Effector memory CD8-positive, alpha-beta T cell (primary cell): ENCODE measurements around the gene ZFP64.

Experiments used
- ATAC-seq: fragments of 150-1000 bp; cut with Tn5 transposase; replicated peaks from 2 replicates; pipeline ENCODE4 v1.10.0; 2021; ENCODE audit warnings: mild to moderate bottlenecking, moderate library complexity
- DNase-seq, 3 experiments: peaks; one replicate each; pipeline ENCODE4 v3.0.0; 2021
- H3K27ac Mint-ChIP-seq, 2 donors: one replicate each; pipeline ENCODE4 v1.8.0; 2022; ENCODE audit warnings: mild to moderate bottlenecking in 2 of 2, mixed read lengths in 2 of 2, moderate library complexity in 2 of 2
- H3K27me3 Mint-ChIP-seq, 2 donors: one replicate each; pipeline ENCODE4 v1.8.0; 2022; ENCODE audit warnings: mixed read lengths in 2 of 2
- H3K36me3 Mint-ChIP-seq: one replicate; pipeline ENCODE4 v1.8.0; 2022; ENCODE audit warnings: mild to moderate bottlenecking, moderate library complexity, mixed read lengths; ENCODE audit not compliant: insufficient read depth
- H3K4me1 Mint-ChIP-seq, 2 donors: one replicate each; pipeline ENCODE4 v1.8.0; 2022; ENCODE audit warnings: low read depth in 2 of 2, mixed read lengths in 2 of 2
- H3K4me3 Mint-ChIP-seq, 2 donors: one replicate each; pipeline ENCODE4 v1.8.0; 2022; ENCODE audit warnings: mild to moderate bottlenecking in 2 of 2, mixed read lengths in 2 of 2, moderate library complexity in 2 of 2
- H3K9me3 Mint-ChIP-seq, 2 donors: one replicate each; pipeline ENCODE4 v1.8.0; 2022; ENCODE audit warnings: mixed read lengths in 2 of 2

Gene ZFP64

GRCh38 chr20:52102559-52102958, 89.0 kb downstream of the ZFP64 start:
- H3K27me3 Mint-ChIP-seq: peaks cover 21 to 48% of the 10 kb centered on the region in 2 donors
- H3K9me3 Mint-ChIP-seq: no peaks in the 10 kb centered on the region
- H3K4me1 Mint-ChIP-seq: peaks cover 12 to 14% of the 10 kb centered on the region in 2 donors
- no peaks in the 10 kb centered on the region for H3K36me3 Mint-ChIP-seq
- no peak for DNase-seq
- no peak overlapping the region for H3K27ac Mint-ChIP-seq
- no peak for ATAC-seq
- H3K4me3 Mint-ChIP-seq: peak overlapping the region; percentile 9 to 13

- H3K36me3 Mint-ChIP-seq: no peaks in the 10 kb centered on the region
- no peak overlapping the region for H3K27ac Mint-ChIP-seq
- H3K4me1 Mint-ChIP-seq: peaks cover 12 to 14% of the 10 kb centered on the region in 2 donors
- no peaks in the 10 kb centered on the region for H3K9me3 Mint-ChIP-seq
- H3K4me3 Mint-ChIP-seq: no peak overlapping the region
- ATAC-seq (no peak), DNase-seq (no peak)
- peaks cover 21 to 48% of the 10 kb centered on the region in 2 donors for H3K27me3 Mint-ChIP-seq
Measured at GRCh38 chr20:52102126-52102525, 89.5 kb downstream of the ZFP64 start.
